PFSK-1 (cell line): ENCODE results near the gene LSP1.

ENCODE experiments used
- SIN3A ChIP-seq: IDR thresholded peaks from 2 replicates; pipeline ENCODE4 v1.6.1; 2012; ENCODE audit warnings: mild to moderate bottlenecking, low read length, moderate library complexity, borderline replicate concordance; ENCODE audit not compliant: insufficient read depth
- TAF1 ChIP-seq: IDR thresholded peaks from 2 replicates; pipeline ENCODE4 v1.6.1; 2012; ENCODE audit warnings: low read length, control low read depth, borderline replicate concordance; ENCODE audit not compliant: insufficient read depth

DNA sequence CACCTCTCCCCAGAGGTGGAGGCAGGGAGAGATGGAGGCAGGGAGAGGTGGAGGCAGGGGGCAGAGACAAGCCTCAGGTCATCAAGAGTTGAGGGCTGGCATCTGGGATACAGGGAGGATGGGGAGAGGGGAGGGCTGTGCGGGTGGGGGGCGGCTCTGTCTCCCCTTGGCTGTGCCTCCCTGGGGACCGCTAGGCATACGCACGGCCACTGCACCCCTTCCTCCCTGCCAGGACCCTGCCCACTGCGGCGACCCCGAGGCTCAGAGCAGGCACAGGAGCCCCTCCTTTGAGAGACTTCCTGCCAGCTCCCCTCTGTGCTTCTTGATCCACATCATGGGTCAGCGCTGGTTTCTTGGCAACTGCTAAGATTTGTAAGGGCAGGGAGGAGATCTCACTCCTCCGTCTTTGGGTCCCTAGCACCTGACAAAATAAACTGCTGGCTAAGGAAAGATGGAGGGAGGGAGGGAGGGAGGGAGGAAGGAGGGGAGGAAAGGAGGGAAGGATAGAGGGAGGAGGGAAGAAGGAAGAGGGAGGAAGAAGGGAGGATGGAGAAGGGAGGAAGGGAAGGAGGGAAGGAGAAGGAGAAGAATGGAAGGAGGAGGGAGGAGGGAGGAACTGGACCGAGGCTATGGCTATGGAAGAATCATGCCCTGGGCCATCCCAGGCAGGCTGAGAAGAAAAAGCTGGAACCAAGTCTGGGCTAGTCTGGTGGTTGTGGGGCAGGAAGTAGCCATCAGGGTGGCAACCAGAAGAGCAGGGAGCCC is 20.3 kb downstream of the LSP1 start:
- TF ChIP-seq SIN3A (no peak), TAF1 (no peak)
